ENCODE measurements around the gene SPO11.

SPO11 gene

GRCh38 chr20:57293995-57294394 lies 35.6 kb upstream of the SPO11 start:
- no peak for TF ChIP-seq TCF12 (IDR thresholded peaks at IDR 0.05; ENCODE audit: low read depth)
- no peak for TF ChIP-seq USF1 (IDR thresholded peaks at IDR 0.05)
- no peak for TF ChIP-seq ZBTB7A (IDR thresholded peaks at IDR 0.05; ENCODE audit: low read depth)
- TF ChIP-seq NFIC (IDR thresholded peaks at IDR 0.05), result no peak
- TF ChIP-seq CREB1 (IDR thresholded peaks at IDR 0.05; ENCODE audit: low read depth), result no peak
- no peak for TF ChIP-seq YY1 (IDR thresholded peaks at IDR 0.05; ENCODE audit: low read depth)
- TF ChIP-seq EP300 (IDR thresholded peaks at IDR 0.05; ENCODE audit: borderline replicate concordance), result no peak
- TF ChIP-seq TEAD4 (IDR thresholded peaks at IDR 0.05), result no peak
- no peak for TF ChIP-seq TAF1 (IDR thresholded peaks at IDR 0.05; ENCODE audit: low read depth)
- no peak for TF ChIP-seq FOXM1 (IDR thresholded peaks at IDR 0.05; ENCODE audit: borderline replicate concordance, low read depth)
- TF ChIP-seq CEBPB (IDR thresholded peaks at IDR 0.05), result no peak
- no peak for TF ChIP-seq RAD21 (IDR thresholded peaks at IDR 0.05; ENCODE audit: low read depth)

GRCh38 chr20:57294550-57294949 lies 35.1 kb upstream of the SPO11 start:
- TF ChIP-seq MAX (IDR thresholded peaks at IDR 0.05) (no peak), ZBTB7A (IDR thresholded peaks at IDR 0.05; ENCODE audit: low read depth) (no peak), CEBPB (IDR thresholded peaks at IDR 0.05) (no peak), NFIC (IDR thresholded peaks at IDR 0.05) (no peak), CREB1 (IDR thresholded peaks at IDR 0.05; ENCODE audit: low read depth) (no peak), EP300 (IDR thresholded peaks at IDR 0.05; ENCODE audit: borderline replicate concordance) (no peak), FOXM1 (IDR thresholded peaks at IDR 0.05; ENCODE audit: borderline replicate concordance, low read depth) (no peak), EGR1 (IDR thresholded peaks at IDR 0.05) (no peak), TAF1 (IDR thresholded peaks at IDR 0.05; ENCODE audit: low read depth) (no peak), RAD21 (IDR thresholded peaks at IDR 0.05; ENCODE audit: low read depth) (no peak), USF1 (IDR thresholded peaks at IDR 0.05) (no peak), YY1 (IDR thresholded peaks at IDR 0.05; ENCODE audit: low read depth) (no peak), TCF12 (IDR thresholded peaks at IDR 0.05; ENCODE audit: low read depth) (no peak), REST (IDR thresholded peaks at IDR 0.05; ENCODE audit: low read depth) (no peak), TEAD4 (IDR thresholded peaks at IDR 0.05) (no peak)

GRCh38 chr20:57298457-57298856 lies 31.1 kb upstream of the SPO11 start:
- TF ChIP-seq YY1 (IDR thresholded peaks at IDR 0.05; ENCODE audit: low read depth) (no peak), CREB1 (IDR thresholded peaks at IDR 0.05; ENCODE audit: low read depth) (no peak)

- no peak for TF ChIP-seq RAD21 (IDR thresholded peaks at IDR 0.05; ENCODE audit: low read depth)
- TF ChIP-seq TCF12 (IDR thresholded peaks at IDR 0.05; ENCODE audit: low read depth), result no peak
- TF ChIP-seq ZBTB7A (IDR thresholded peaks at IDR 0.05; ENCODE audit: low read depth), result no peak
- TF ChIP-seq REST (IDR thresholded peaks at IDR 0.05; ENCODE audit: low read depth), result no peak
- no peak for TF ChIP-seq CEBPB (IDR thresholded peaks at IDR 0.05)
- no peak for TF ChIP-seq CREB1 (IDR thresholded peaks at IDR 0.05; ENCODE audit: low read depth)
- no peak for TF ChIP-seq YY1 (IDR thresholded peaks at IDR 0.05; ENCODE audit: low read depth)
- TF ChIP-seq EGR1 (IDR thresholded peaks at IDR 0.05), result no peak
- TF ChIP-seq TAF1 (IDR thresholded peaks at IDR 0.05; ENCODE audit: low read depth), result no peak
- TF ChIP-seq TEAD4 (IDR thresholded peaks at IDR 0.05), result no peak
- TF ChIP-seq EP300 (IDR thresholded peaks at IDR 0.05; ENCODE audit: borderline replicate concordance), result no peak
- no peak for TF ChIP-seq FOXM1 (IDR thresholded peaks at IDR 0.05; ENCODE audit: borderline replicate concordance, low read depth)
- no peak for TF ChIP-seq MAX (IDR thresholded peaks at IDR 0.05)
- TF ChIP-seq USF1 (IDR thresholded peaks at IDR 0.05), result no peak
- no peak for TF ChIP-seq NFIC (IDR thresholded peaks at IDR 0.05)
Observed at GRCh38 chr20:57301026-57301425, 28.6 kb upstream of the SPO11 start.

GRCh38 chr20:57306747-57307146 lies 22.9 kb upstream of the SPO11 start:
- TF ChIP-seq REST (IDR thresholded peaks at IDR 0.05; ENCODE audit: low read depth) (no peak), ZBTB7A (IDR thresholded peaks at IDR 0.05; ENCODE audit: low read depth) (no peak), FOXM1 (IDR thresholded peaks at IDR 0.05; ENCODE audit: borderline replicate concordance, low read depth) (no peak), EGR1 (IDR thresholded peaks at IDR 0.05) (no peak), TAF1 (IDR thresholded peaks at IDR 0.05; ENCODE audit: low read depth) (no peak), CREB1 (IDR thresholded peaks at IDR 0.05; ENCODE audit: low read depth) (no peak)

Measured in Ishikawa (cell line).